Measurements from ENCODE around the gene USP6NL.

The USP6NL gene

DNA sequence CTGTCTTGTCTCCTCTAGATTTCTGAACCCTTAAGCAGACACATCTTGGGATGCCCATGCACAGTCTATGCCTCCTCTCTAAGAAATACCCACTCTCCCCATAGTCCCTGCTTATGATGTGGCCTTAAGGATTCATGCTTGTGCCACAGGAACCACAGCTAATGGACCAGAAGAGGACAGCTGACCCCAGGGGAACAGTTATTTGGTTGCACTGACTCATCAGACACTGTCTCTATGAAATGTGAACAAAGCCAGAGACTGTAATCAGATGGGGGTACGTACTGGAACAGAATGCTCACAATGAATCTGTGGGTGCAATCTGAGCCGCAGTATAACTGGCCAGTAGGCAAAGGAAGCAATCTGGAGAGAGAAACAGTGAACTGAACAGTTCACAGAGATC is 121.9 kb downstream of the USP6NL start:
- in situ Hi-C loops (cut with MboI; ENCODE audit: low sequenced_read_pairs) = no loop called here

DNA sequence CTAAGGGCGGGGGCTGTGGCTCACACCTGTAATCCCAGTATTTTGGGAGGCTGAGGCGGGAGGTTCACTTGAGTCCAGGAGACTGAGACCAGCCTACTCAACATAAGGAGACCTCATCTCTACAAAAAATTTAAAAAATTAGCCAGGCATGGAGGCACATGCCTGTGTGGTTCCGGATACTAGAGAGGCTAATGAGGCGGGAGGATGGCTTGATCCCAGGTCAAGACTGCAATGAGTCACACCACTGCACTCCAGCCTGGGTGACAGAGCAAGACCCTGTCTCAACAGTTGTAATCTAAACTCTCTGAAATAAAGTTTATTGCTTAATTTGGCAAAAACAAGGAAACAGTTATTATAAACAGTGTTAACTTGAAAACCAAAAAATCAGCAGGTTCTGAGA is 123.3 kb downstream of the USP6NL start:
- in situ Hi-C loops (cut with MboI; ENCODE audit: low sequenced_read_pairs) = no loop called here

DNA sequence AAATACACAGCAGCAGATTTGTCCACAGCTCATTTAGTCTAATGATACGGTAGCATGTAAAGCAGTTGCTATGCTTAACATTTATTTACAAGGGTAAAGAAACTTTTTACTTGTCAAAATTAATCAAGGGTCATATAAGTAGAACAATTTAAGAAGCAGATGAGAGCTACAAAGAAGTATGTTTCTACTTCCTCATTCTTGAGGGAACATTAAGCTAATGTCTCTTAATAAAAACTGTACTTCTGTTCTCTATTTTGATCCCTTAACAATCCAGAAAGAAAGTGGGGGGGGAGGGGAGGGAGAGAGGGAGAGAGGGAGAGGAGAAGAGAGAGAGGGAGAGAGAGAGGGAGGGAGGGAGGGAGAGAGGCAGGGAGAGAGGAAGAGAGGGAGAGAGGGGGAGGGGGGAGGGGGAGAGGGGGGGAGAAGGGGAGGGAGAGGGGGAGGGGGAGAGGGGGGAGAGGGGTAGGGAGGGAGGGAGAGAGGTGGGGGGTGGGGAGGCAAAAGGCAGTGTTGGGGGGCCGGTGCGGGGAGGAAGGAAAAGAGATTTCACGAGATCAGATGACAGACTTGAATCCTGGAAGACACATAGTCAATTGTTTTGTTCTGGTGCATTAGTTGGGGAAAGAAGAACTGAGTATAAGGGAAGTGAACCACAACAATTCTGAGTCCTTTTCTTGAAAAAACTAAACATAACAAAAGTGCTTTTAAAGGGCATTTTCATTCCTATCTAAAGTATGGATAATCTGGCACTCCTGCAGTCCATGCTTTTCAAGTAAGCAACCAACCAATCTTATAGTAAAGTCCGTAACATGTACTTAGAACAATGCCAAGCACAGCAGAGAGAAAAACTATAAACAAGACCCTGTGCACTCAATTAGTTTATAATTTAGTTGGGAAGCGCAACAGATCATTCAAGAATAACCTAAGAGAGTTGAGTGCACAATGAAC is 128.0 kb downstream of the USP6NL start:
- in situ Hi-C loops (cut with MboI; ENCODE audit: low sequenced_read_pairs) = no loop called here

DNA sequence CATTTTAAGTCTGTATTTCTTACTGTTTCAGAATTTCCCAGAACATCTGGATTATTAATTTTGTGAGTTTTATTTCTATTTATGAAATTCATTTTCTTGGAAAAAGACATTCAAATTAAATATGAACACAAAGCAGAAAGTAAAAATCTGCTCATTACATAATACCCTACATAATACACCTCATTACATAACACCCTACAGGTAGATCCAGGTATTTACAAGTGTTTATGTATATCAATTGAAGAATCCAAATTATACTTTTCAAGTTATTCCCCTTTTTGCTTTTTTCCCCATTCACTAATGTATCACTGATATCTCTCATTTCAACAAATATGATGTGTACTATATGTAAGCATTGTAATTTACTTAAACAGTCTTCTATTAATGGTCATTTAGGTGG is 129.1 kb downstream of the USP6NL start:
- in situ Hi-C loops (cut with MboI; ENCODE audit: low sequenced_read_pairs) = no loop called here

DNA sequence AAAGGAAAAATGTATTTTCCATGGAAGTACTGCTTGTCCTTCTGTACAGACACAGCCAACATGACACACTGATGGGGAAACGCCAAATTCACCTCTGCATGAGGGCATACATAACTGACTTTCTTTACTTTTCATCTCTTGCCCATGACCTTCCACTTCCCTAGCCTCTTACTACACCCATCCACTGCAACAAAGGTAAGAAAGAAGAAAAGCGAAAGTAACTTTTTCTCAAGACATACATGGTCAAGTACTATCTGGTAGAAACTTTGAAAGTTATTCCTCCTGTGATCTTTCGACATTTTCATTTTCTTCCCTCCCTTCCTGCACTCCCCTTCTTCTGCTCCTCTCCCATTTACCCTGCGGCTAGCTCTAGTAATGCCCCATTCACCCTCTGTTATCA is 130.8 kb downstream of the USP6NL start:
- in situ Hi-C loops (cut with MboI; ENCODE audit: low sequenced_read_pairs) = no loop called here

DNA sequence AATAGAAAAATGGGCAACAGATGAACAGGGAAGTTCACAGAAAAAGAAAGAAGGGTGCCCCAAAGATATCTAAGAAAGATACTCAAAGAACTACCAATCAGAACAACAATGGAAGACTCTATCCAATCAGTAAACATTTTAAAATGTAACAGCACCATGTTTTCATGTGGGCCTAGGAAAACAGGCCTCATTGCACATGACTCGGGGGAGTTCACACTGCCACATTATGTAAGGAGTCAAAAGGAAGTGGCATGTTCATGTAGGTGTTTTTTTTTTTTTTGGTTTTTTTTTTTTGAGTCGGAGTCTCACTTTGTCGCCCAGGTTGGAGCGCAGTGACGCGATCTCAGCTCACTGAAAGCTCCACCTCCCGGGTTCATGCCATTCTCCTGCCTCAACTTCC is 132.2 kb downstream of the USP6NL start:
- in situ Hi-C loops (cut with MboI; ENCODE audit: low sequenced_read_pairs) = no loop called here

DNA sequence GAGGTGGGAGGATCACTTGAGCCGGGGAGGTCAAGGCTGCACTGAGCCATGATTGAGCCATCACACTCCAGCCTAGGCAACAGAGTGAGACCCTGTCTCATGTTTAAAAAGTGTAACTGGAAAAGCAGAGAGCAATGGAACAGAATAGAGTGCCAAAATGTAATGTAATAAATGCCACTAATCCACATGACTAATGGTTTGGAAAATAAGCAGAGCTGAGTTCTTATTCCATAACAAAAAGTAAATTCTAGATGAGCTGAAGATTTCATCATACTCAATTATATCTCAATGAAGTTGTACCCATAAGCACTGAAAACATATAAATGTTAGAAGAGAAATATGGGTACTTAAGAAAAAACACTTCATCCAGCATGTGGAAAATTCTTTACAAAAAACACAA is 132.6 kb downstream of the USP6NL start:
- in situ Hi-C loops (cut with MboI; ENCODE audit: low sequenced_read_pairs) = no loop called here

DNA sequence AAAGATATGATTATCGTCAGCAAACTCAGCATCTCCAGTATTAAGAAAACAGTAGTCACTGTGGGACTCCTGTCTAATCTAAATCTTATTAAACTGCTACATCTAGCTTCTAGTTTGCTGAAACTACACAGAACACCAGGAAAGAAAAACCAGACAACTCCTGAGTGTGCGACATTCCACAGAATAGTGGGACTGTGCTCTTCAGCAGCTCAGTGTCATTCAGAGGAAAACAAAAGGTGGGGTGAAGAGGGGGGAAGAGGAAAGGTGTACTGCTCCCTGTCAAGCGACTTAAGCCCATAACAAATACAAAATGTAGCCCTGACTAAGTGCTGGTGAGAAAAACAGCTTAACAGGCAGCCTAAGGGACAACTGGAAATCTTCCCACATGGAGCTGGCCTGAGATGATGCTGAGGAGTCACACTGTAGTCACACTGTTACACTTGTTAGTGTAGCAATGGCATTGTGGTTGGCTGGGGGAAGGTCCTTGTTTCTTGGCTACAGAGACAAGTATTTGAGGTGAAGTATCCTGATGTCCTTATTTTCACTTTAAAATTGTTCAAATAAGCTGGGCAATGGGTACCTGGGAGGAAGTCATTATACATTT is 135.5 kb downstream of the USP6NL start:
- in situ Hi-C loops (cut with MboI; ENCODE audit: low sequenced_read_pairs) = no loop called here

DNA sequence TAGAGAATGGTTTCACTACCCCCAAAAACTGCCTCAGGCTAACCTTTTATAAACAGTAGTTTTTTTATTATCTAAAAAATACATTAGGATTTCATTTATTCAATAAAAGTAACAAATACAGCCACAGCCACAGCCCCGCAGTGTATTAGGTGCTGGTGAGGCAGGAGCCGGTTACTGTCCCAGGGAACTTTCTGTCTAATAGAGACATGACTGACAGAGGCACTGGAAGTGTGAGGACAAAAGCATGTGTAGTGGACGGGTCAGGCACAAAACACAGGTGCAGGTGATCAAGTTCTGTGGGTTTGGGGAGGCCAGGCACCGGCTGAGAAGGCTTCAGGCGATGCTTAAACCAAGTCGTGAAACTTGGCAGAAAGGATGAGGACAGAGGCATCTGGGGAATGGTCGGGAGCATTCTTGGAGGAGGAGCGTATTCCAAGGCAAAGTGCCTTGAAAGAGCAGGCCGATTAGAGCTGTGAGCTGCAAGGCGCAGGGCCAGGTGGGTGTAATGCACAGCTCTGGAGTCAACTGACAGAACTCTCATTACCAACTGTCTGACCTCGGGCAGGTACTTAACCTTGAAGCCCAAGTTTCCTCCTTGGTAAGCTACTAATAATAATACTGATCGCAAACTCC is 138.2 kb downstream of the USP6NL start:
- in situ Hi-C loops (cut with MboI; ENCODE audit: low sequenced_read_pairs) = no loop called here

DNA sequence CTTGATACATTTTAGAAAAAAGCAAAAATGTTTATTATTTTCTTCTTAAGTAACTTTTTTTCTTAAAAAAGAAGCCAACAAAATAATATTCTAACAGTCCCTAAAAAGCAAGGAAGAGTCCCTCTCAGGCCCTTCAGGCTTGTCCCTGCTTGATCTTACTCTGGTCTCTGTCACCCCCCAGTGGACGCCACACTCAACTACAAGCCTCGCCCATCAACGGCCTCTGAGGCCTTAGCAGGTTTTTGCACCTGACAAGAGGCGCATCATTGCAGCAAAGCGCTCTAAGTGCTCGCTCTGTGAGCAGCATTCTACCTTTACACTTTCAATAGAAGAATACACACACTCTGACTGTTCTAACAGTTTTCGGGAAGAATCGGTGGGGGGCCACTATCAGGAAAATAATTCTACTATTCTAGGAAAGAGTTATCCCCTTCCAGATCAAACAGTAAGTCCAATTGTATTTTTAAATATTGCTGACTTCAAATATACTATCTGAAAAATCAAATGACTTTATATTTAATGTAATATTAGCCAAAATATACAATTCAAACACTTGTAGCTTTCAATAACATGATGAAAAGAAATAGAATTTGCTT is 139.2 kb downstream of the USP6NL start:
- in situ Hi-C loops (cut with MboI; ENCODE audit: low sequenced_read_pairs) = no loop called here

DNA sequence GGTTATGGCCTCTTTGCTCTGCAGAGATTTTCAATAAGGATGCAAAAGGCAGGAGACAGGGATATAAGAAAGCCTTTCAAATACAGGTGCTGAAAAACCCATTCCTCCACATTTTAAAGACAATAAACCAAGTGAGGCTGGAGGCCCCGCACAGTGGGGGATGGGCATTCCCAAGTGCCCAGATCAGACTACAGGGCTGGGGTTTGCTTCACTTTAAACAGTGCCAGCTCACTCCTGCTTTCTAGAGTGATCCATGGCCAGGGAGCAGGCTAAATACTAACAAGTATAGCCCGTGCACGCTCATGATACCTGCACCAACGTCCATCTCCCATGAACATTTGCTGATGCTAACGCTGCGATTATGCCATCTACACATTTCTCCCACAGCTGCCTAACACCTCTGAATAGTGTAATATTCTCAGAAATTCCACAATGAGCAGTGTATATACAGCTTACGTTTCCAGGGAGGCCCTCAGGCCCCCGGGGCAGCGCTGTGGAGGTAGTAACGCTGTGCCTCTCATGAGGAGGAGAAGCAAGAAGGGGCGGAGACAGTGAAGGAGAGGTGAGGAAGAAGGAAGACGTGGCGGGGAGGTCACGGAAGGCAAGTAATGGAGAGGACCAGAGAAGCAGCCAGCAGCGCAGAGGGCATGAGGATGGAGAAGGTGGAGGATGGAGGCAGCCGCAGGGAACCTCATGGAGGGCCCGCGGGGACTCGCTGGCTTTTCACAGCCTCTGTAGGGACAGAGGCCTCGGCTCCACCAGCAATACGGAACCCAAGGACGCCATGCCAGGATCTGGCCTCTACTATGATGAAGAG is 141.7 kb downstream of the USP6NL start:
- in situ Hi-C loops (cut with MboI; ENCODE audit: low sequenced_read_pairs) = no loop called here

DNA sequence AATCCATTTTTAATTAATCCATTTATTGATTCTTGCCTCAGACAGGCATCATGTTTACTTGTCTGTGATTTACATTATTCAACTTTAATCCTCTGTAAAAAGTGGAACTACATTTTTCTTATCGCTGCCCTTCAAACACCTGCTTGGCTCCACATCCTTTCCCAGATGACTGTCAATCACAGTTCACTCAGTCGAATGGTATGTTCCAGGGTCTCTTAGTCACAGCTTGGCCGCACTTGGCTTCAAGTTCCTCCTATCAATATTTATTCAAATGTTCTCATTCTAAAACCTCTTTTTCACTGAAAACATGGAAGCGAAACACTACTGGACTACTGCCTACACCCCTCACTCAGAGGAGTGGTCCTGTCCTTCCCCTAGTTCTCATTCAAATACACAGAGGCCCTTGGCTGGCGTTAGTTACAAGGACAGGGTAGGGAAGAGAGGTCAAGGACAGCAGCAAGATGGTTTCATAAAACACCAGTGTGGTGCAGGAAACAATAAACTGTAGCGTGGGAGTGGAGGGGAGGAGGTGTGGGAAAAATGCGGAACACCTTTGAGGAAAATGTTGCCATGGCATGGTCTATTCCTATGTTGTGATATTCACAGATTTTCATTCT is 143.2 kb downstream of the USP6NL start:
- in situ Hi-C loops (cut with MboI; ENCODE audit: low sequenced_read_pairs) = no loop called here

DNA sequence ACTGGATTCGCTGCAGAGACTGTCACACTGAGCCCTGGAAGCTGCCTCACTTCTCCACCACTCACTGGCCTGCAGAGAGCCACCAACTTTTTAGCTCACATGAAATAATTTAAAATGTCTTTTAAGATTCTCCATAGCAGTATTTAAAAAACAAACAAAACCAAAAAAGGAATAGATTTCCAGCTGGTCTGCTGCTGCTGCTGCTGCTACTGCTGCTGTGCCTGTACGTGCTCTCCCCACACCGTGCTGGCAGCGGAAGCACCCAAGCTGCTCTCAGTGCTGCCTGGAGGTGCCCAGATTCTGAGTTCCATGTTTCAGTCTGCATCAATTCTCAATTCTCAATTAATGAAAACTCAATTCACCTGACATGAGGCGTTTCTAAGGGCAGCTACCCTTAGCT is 146.0 kb downstream of the USP6NL start:
- in situ Hi-C loops (cut with MboI; ENCODE audit: low sequenced_read_pairs) = no loop called here

DNA sequence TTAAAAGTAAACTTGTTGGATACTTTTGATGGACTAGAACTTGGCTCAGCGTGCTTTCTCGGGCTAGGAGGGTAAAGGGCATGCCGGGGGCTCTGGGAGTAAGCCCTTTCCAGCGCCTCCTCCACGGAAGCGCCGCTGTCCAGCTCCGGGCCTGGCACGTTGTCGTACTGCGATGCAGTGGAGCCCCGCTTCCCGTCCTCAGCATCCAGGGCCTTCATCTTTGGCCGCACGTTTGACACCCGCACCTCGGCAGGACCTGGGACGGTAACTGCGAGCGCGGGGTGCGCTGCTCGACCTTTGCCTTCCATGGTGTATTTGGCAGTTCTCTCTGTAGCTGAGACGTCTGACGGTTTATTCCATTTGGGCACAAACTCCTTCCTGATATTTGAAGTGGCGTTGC is 148.3 kb downstream of the USP6NL start:
- in situ Hi-C loops (cut with MboI; ENCODE audit: low sequenced_read_pairs) = no loop called here

DNA sequence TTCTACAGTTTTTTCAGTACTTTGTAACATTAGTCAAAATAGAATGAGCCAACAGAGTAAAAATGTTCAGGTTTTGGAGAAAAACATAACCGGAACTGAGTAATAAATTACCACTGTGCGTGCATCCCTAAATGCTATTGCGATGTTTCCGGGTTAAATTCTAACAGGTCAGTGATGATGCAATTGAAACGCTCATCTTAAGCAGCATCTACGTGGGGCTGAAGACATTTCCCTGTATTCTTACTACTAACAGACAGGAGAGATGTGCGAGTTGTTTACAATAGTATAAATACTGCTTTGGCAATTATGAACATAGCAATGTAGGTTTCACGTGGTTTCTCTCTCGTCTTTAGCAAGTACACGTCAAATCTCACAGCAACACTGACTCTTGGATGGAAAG is 149.4 kb downstream of the USP6NL start:
- in situ Hi-C loops (cut with MboI; ENCODE audit: low sequenced_read_pairs) = no loop called here

DNA sequence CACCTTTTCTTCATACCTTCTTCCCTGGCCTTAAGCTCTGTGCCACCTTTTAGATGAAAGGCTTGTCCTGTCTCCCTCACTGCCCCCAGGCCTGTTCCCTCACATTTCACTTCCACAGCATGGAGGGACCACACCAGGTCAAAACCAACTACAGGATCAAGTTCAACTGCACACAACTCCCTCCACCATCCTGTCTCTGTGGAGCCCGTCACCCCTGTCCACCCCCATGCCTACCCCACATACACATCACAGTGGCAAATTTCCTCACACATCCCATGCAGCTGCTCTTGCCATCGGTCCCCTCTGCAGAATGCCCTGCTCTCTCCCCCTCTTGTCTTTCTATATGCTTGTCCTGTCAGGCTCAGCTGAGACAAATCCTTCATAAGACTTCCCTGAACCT is 154.1 kb downstream of the USP6NL start:
- in situ Hi-C loops (cut with MboI; ENCODE audit: low sequenced_read_pairs) = no loop called here

DNA sequence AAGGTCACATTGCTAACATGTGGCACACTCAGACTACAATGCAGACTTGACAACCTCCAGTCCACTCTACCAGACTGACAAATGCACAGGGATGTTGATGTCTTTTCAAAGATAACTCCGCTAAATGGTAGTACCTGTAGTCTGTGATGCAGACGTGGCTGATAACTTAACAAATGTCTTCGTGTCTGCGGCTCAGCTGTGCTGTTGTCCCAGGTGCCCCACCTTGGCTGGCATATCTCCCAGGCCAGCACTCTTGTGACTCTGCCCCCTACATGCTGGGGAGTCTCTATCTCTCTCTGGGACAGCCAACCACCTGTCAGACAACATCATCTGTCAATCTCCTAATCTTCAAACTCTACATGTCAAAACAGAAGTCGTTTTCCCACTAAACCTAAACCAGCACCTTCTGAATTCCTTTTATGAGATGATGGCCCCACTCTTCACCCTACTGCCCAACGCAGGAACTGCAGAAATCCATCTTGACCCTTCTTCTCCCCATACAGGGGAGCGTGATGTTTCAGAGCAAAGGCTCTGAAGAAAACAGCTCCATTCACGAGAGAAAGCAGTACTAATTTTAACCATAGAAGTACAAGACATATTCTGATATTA is 156.4 kb downstream of the USP6NL start:
- in situ Hi-C loops (cut with MboI; ENCODE audit: low sequenced_read_pairs) = no loop called here

DNA sequence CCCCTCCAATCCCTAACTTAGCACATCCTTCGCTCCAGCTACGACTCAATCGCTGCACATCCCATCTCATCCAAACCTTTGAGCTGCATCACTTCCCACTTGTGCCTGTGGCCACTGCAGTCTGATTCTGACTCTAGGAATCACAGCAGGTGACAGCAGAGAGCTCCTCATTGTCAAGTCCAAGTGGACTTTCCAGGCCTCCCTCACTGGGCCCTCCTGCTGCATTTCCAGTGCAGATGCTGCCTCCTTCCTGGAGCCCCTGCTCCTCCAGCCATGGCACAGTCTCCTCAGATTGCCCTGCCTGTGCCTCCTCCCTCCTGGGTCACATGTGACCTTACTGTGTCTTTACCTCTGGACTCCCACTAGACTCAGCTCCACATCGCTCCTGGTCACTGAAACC is 157.3 kb downstream of the USP6NL start:
- in situ Hi-C loops (cut with MboI; ENCODE audit: low sequenced_read_pairs) = no loop called here

DNA sequence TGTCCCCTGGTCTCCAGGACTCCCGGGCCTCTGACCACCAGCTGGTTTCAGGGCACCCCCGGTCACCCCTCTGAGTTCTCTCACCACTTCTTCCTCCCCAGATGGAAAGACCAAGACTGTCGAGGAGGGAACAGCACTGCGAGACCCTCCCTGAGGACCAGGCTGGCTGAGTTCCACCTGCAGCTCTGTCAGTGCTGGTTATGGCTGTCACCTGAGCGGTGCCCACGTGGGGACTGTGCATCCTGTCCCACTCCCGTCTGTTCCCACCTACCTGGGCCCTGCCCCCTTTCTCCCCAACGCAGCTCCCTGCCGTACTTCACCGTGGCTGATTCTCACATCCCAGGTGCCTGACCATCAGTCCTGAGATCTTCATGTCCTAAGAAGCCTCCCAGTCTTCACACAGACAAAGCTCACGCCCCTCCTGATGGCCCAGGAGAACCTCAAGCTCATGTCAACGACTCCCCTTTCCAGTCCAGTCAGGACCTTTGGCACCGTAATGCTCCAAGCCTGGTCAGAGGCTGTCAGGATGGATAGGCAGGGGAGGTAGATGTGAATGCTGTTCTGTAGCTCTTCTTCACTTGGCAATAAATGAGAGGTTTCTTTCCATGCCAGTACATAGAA is 159.7 kb downstream of the USP6NL start:
- in situ Hi-C loops (cut with MboI; ENCODE audit: low sequenced_read_pairs) = no loop called here

DNA sequence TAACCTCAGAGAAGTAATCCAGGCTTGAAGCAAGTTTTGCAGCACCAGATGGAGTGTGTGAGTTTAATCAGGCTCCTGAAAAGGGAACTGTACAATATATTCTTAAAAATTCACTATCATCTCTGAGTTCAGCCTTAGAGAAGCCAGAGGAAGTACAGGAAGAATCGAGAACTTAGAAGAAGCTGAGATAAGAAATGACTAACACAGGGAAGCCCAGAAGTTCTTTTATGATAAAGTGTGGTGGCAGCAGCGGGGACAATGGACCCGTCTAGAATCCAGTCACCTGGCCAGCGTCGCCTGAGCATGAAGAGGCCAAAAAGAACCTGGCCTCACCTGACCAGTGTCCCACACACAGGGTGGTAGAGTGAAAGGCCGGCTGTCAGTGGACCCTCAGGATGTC is 161.0 kb downstream of the USP6NL start:
- in situ Hi-C loops (cut with MboI; ENCODE audit: low sequenced_read_pairs) = no loop called here
